ENCODE measurements around the gene IGF2BP3.

- no peak for TF ChIP-seq CTCF (IDR thresholded peaks at IDR 0.05)
- TF ChIP-seq ZFX (IDR thresholded peaks at IDR 0.05; ENCODE audit: borderline replicate concordance) = no peak
These were observed 133.4 kb downstream of the IGF2BP3 start for GRCh38 chr7:23336799-23337283.

Measured in 22Rv1 (cell line).